Peyer's patch (tissue), 4 donors: Measurements from ENCODE around the gene NABP2.
"Not testable (repeated sequence)": the region's sequence is repeated elsewhere in the genome, so short reads cannot be mapped to it uniquely, and the experiment has no call there.

Source experiments
- CTCF ChIP-seq, 6 experiments: fragments of 450-650 bp in 4 of 6; fragments of 200-600 bp in 2 of 6; sonication (generic) in 1 of 6; IDR thresholded peaks; one replicate each; pipeline ENCODE4 v1.5.1; 2017 to 2019; ENCODE audit warnings: antibody characterized with exemption in 6 of 6, mild to moderate bottlenecking in 3 of 6, moderate library complexity in 1 of 6
- POLR2A ChIP-seq, 2 donors: fragments of 450-650 bp; IDR thresholded peaks; one replicate each; pipeline ENCODE4 v1.5.1; 2017; ENCODE audit warnings: antibody characterized with exemption in 2 of 2, mild to moderate bottlenecking in 2 of 2, moderate library complexity in 2 of 2

- TF ChIP-seq CTCF (IDR thresholded peaks at IDR 0.05) = peak in 1 of 6 experiments; percentile 10
- TF ChIP-seq POLR2A (IDR thresholded peaks at IDR 0.05) = not testable (repeated sequence)
Measured at GRCh38 chr12:56262955-56263354, 38.8 kb downstream of the NABP2 start.
